Peyer's patch (tissue), 4 donors: ENCODE measurements around the gene AFG1L. TPM values are rescaled to one million over a fixed set of nuclear protein-coding genes. Genes with fewer than 3 reads are reported as not detected.

Experiments used
- DNase-seq, 3 donors: peaks; one replicate each; pipeline ENCODE4 v3.0.0-alpha.2; 2017 to 2019
- H3K27ac ChIP-seq, 4 donors: fragments of 200-600 bp; sonication (generic); one replicate each; pipeline ENCODE4 v1.5.1; 2016 to 2019
- H3K27me3 ChIP-seq, 2 donors: fragments of 200-600 bp; sonication (generic); one replicate each; pipeline ENCODE4 v1.5.1; 2019
- H3K36me3 ChIP-seq, 3 donors: fragments of 200-600 bp; sonication (generic); one replicate each; pipeline ENCODE4 v1.5.1; 2016 to 2019
- H3K4me1 ChIP-seq, 4 donors: fragments of 200-600 bp; sonication (generic); one replicate each; pipeline ENCODE4 v1.5.1; 2016 to 2019
- H3K4me3 ChIP-seq, 4 donors: fragments of 200-600 bp; sonication (generic); 1 replicate in 3 of 4; 2 replicates in 1 of 4; pipeline ENCODE4 v1.5.1; 2016 to 2019; ENCODE audit warnings: mild to moderate bottlenecking in 1 of 4
- H3K9me3 ChIP-seq, 4 donors: fragments of 200-600 bp; sonication (generic); one replicate each; pipeline ENCODE4 v1.5.1; 2016 to 2019; ENCODE audit warnings: mild to moderate bottlenecking in 1 of 4
- POLR2A ChIP-seq, 2 donors: fragments of 450-650 bp; IDR thresholded peaks; one replicate each; pipeline ENCODE4 v1.5.1; 2017; ENCODE audit warnings: antibody characterized with exemption in 2 of 2, mild to moderate bottlenecking in 2 of 2, moderate library complexity in 2 of 2
- total RNA-seq, 4 donors: library from RNA; depleted of rRNA; stranded (reverse); fragments of >200 nt; gene quantifications; one replicate each; pipeline ENCODE4 v1.1.0, GENCODE V29; 2016
- TF ChIP-seq, protein P1 (sequence below), 6 experiments: fragments of 450-650 bp in 4 of 6; fragments of 200-600 bp in 2 of 6; sonication (generic) in 1 of 6; IDR thresholded peaks; one replicate each; pipeline ENCODE4 v1.5.1; 2017 to 2019; ENCODE audit warnings: antibody characterized with exemption in 6 of 6, mild to moderate bottlenecking in 3 of 6, moderate library complexity in 1 of 6

Gene AFG1L
- total RNA-seq, 4 donors from 2014 or later: 6.0 to 15.1 (median 8.1) TPM

DNA sequence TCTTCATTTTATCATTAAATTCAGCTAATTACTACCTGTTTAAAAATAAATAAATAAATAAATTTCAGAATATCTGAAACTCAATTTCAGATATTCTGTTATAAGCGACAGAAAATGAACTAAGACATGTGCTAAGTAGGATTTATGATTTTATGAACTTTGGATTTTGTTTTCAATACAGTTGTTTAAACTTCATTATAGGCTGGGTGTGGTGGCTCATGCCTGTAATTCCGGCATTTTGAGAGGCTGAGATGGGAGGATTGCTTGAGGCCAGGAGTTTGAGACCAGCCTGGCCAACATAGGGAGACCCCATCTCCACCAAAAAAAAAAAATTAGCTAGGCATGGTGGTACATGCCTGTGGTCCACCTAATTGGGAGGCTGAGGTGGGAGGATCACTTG, 36.0 kb downstream of the AFG1L start:
- TF ChIP-seq POLR2A (IDR thresholded peaks at IDR 0.05): no peak
- TF ChIP-seq, protein P1, sequence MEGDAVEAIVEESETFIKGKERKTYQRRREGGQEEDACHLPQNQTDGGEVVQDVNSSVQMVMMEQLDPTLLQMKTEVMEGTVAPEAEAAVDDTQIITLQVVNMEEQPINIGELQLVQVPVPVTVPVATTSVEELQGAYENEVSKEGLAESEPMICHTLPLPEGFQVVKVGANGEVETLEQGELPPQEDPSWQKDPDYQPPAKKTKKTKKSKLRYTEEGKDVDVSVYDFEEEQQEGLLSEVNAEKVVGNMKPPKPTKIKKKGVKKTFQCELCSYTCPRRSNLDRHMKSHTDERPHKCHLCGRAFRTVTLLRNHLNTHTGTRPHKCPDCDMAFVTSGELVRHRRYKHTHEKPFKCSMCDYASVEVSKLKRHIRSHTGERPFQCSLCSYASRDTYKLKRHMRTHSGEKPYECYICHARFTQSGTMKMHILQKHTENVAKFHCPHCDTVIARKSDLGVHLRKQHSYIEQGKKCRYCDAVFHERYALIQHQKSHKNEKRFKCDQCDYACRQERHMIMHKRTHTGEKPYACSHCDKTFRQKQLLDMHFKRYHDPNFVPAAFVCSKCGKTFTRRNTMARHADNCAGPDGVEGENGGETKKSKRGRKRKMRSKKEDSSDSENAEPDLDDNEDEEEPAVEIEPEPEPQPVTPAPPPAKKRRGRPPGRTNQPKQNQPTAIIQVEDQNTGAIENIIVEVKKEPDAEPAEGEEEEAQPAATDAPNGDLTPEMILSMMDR (IDR thresholded peaks at IDR 0.05): no peak
- Histone ChIP-seq H3K9me3 (no peaks in the 10 kb centered on the region), H3K27ac (peak overlapping the region in 2 of 4 donors; percentile 65 to 71), H3K27me3 (no peaks in the 10 kb centered on the region), H3K4me3 (no peak overlapping the region), H3K36me3 (no peaks in the 10 kb centered on the region), H3K4me1 (no peaks in the 10 kb centered on the region)
- DNase-seq: no peak

DNA sequence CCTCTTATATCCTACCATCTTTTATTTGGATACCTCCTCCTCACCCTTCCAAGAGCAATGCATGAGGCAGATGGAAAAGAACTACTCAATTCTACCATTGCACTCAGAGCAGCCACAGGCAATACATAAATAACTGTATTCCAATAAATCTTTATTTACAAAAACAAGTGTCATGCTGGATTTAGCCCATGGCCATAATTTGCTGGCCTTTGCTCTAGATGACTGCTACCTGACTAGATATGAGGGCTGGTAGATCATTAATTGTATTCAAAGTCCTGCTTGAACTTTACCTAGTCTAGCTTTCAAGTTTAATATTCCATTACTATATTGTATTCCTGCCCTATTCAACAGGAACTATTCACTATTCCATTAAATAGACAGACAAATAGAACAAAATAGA, 37.1 kb downstream of the AFG1L start:
- Histone ChIP-seq H3K4me1 (no peaks in the 10 kb centered on the region), H3K27ac (peak overlapping the region in 2 of 4 donors; percentile 18 to 71), H3K27me3 (no peaks in the 10 kb centered on the region), H3K36me3 (no peaks in the 10 kb centered on the region), H3K4me3 (no peak overlapping the region), H3K9me3 (no peaks in the 10 kb centered on the region)
- peak in 1 of 3 donors; percentile 52 for DNase-seq
- TF ChIP-seq, protein P1 (IDR thresholded peaks at IDR 0.05): no peak
- no peak for TF ChIP-seq POLR2A (IDR thresholded peaks at IDR 0.05)

DNA sequence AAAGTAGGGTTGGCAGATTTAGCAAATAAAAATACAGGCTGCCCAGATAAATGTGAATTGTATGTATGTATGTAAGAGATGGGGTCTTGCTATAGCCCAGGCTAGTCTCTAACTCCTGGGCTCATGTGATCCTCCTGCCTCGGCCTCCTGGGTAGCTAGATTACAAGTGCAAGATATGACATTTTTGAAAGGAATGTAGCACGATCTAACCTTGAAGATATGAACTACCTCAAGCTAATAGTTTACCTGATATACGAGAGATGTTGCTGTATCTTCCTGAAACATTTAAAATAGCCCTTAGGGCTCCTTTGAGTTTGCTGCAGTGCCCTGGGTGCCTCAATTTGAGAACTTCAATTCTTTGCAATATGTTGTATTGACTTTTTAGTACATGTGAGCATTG, 42.1 kb downstream of the AFG1L start:
- no peak for DNase-seq
- H3K4me3 ChIP-seq: no peak overlapping the region
- no peaks in the 10 kb centered on the region for H3K36me3 ChIP-seq
- H3K27me3 ChIP-seq: no peaks in the 10 kb centered on the region
- TF ChIP-seq, protein P1 (IDR thresholded peaks at IDR 0.05): no peak
- TF ChIP-seq POLR2A (IDR thresholded peaks at IDR 0.05): no peak
- no peaks in the 10 kb centered on the region for H3K9me3 ChIP-seq
- H3K27ac ChIP-seq: no peak overlapping the region
- H3K4me1 ChIP-seq: no peaks in the 10 kb centered on the region

- no peaks in the 10 kb centered on the region for H3K36me3 ChIP-seq
- H3K27me3 ChIP-seq: no peaks in the 10 kb centered on the region
- H3K9me3 ChIP-seq: no peaks in the 10 kb centered on the region
- no peak overlapping the region for H3K4me3 ChIP-seq
- no peak for DNase-seq
- no peak overlapping the region for H3K27ac ChIP-seq
- no peak for TF ChIP-seq POLR2A (IDR thresholded peaks at IDR 0.05)
- TF ChIP-seq, protein P1 (IDR thresholded peaks at IDR 0.05): no peak
- H3K4me1 ChIP-seq: no peaks in the 10 kb centered on the region
Measured at GRCh38 chr6:108337721-108338120, 42.9 kb downstream of the AFG1L start.

DNA sequence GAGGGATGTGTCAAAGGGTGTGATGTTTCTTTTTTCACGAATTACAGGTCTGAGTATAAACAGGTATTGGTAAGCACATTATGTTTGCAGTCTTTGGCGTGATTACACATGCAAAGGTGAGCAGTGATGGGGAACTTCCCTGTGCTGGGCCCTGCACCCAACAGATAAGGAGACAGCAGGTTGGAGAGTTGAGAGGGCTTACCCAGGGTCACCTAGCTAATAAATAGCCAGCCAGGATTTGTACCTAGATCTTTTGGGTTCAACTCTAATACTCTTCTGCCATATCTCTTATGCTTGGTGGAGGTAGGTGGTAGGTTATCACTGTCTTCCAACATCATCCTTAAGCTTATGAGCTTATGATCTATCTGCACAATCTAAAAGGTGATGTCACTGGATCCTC, 46.5 kb downstream of the AFG1L start:
- DNase-seq: no peak
- no peak overlapping the region for H3K27ac ChIP-seq
- no peaks in the 10 kb centered on the region for H3K27me3 ChIP-seq
- no peaks in the 10 kb centered on the region for H3K9me3 ChIP-seq
- no peaks in the 10 kb centered on the region for H3K36me3 ChIP-seq
- TF ChIP-seq, protein P1 (IDR thresholded peaks at IDR 0.05): no peak
- no peak overlapping the region for H3K4me3 ChIP-seq
- no peaks in the 10 kb centered on the region for H3K4me1 ChIP-seq

DNA sequence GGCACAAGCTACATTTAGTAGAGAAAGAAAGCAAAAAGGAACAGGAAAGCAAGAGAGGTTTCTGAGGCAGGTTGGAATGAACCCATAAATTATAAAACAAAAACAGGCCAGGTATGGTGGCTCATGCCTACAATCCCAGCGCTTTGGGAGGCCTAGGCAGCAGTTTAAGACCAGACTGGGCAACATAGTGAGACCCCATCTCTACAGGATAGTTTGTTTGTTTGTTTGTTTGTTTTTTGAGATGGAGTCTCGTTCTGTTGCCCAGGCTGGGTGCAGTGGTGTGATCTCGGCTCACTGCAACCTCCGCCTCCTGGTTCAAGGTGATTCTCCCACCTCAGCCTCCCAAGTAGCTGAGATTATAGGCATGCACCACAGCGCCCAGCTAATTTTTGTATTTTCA, 49.0 kb downstream of the AFG1L start:
- H3K36me3 ChIP-seq: no peaks in the 10 kb centered on the region
- DNase-seq: no peak
- H3K4me1 ChIP-seq: no peaks in the 10 kb centered on the region
- TF ChIP-seq, protein P1 (IDR thresholded peaks at IDR 0.05): no peak
- no peak for TF ChIP-seq POLR2A (IDR thresholded peaks at IDR 0.05)
- H3K4me3 ChIP-seq: no peak overlapping the region
- no peaks in the 10 kb centered on the region for H3K27me3 ChIP-seq
- no peak overlapping the region for H3K27ac ChIP-seq
- no peaks in the 10 kb centered on the region for H3K9me3 ChIP-seq
